ENCODE results near the gene PAK2.

The PAK2 gene

GRCh38 chr3:196756732-196757131 is 17.1 kb downstream of the PAK2 start:
- 86% methylated on average over 4 of the region's 4 CpGs for WGBS, 2 experiments
- Histone ChIP-seq H3K27ac (ENCODE audit: insufficient read depth, low read depth, low read length, poor library complexity, severe bottlenecking) (no peak overlapping the region), H3K36me3 (ENCODE audit: control insufficient read depth, insufficient read depth, low read length) (peaks cover 15% of the 10 kb centered on the region), H3K4me3 (ENCODE audit: insufficient read depth, low read depth, low read length) (no peak overlapping the region), H3K4me1 (ENCODE audit: control insufficient read depth, insufficient read depth, low read length) (no peaks in the 10 kb centered on the region), H3K9me3 (ENCODE audit: control insufficient read depth, low read length) (no peaks in the 10 kb centered on the region), H3K27me3 (ENCODE audit: control insufficient read depth, insufficient read depth, low read length, poor library complexity, severe bottlenecking) (no peaks in the 10 kb centered on the region)

- no peak overlapping the region for H3K4me3 ChIP-seq (ENCODE audit: insufficient read depth, low read depth, low read length)
- no peaks in the 10 kb centered on the region for H3K27me3 ChIP-seq (ENCODE audit: control insufficient read depth, insufficient read depth, low read length, poor library complexity, severe bottlenecking)
- no peaks in the 10 kb centered on the region for H3K9me3 ChIP-seq (ENCODE audit: control insufficient read depth, low read length)
- peaks cover 15% of the 10 kb centered on the region for H3K36me3 ChIP-seq (ENCODE audit: control insufficient read depth, insufficient read depth, low read length)
- H3K27ac ChIP-seq (ENCODE audit: insufficient read depth, low read depth, low read length, poor library complexity, severe bottlenecking), result no peak overlapping the region
- no peaks in the 10 kb centered on the region for H3K4me1 ChIP-seq (ENCODE audit: control insufficient read depth, insufficient read depth, low read length)
- 89 to 91% methylated on average over 9 of the region's 9 CpGs for WGBS, 2 experiments
Measured at GRCh38 chr3:196757876-196758739, 18.5 kb downstream of the PAK2 start.

- Histone ChIP-seq H3K27me3 (ENCODE audit: control insufficient read depth, insufficient read depth, low read length, poor library complexity, severe bottlenecking) (no peaks in the 10 kb centered on the region), H3K4me3 (ENCODE audit: insufficient read depth, low read depth, low read length) (no peak overlapping the region), H3K4me1 (ENCODE audit: control insufficient read depth, insufficient read depth, low read length) (no peaks in the 10 kb centered on the region), H3K27ac (ENCODE audit: insufficient read depth, low read depth, low read length, poor library complexity, severe bottlenecking) (no peak overlapping the region), H3K36me3 (ENCODE audit: control insufficient read depth, insufficient read depth, low read length) (peaks cover 4% of the 10 kb centered on the region), H3K9me3 (ENCODE audit: control insufficient read depth, low read length) (no peaks in the 10 kb centered on the region)
- 92 to 93% methylated on average over 7 of the region's 7 CpGs for WGBS, 2 experiments
Measured at GRCh38 chr3:196763179-196763578, 23.5 kb downstream of the PAK2 start.

- H3K27ac ChIP-seq (ENCODE audit: insufficient read depth, low read depth, low read length, poor library complexity, severe bottlenecking), result no peak overlapping the region
- no peaks in the 10 kb centered on the region for H3K9me3 ChIP-seq (ENCODE audit: control insufficient read depth, low read length)
- H3K4me1 ChIP-seq (ENCODE audit: control insufficient read depth, insufficient read depth, low read length), result no peaks in the 10 kb centered on the region
- no peak overlapping the region for H3K4me3 ChIP-seq (ENCODE audit: insufficient read depth, low read depth, low read length)
- peaks cover 4% of the 10 kb centered on the region for H3K36me3 ChIP-seq (ENCODE audit: control insufficient read depth, insufficient read depth, low read length)
- H3K27me3 ChIP-seq (ENCODE audit: control insufficient read depth, insufficient read depth, low read length, poor library complexity, severe bottlenecking), result no peaks in the 10 kb centered on the region
Measured at GRCh38 chr3:196765454-196765853, 25.8 kb downstream of the PAK2 start.

- Histone ChIP-seq H3K27ac (ENCODE audit: insufficient read depth, low read depth, low read length, poor library complexity, severe bottlenecking) (no peak overlapping the region), H3K4me1 (ENCODE audit: control insufficient read depth, insufficient read depth, low read length) (peaks cover 5% of the 10 kb centered on the region), H3K9me3 (ENCODE audit: control insufficient read depth, low read length) (no peaks in the 10 kb centered on the region), H3K36me3 (ENCODE audit: control insufficient read depth, insufficient read depth, low read length) (peaks cover 4% of the 10 kb centered on the region), H3K4me3 (ENCODE audit: insufficient read depth, low read depth, low read length) (no peak overlapping the region), H3K27me3 (ENCODE audit: control insufficient read depth, insufficient read depth, low read length, poor library complexity, severe bottlenecking) (no peaks in the 10 kb centered on the region)
- 60% methylated on average over 1 of the region's 1 CpG; no CpG with 5 or more reads in 1 of the 2 experiments for WGBS, 2 experiments
Measured at GRCh38 chr3:196771067-196771466, 31.4 kb downstream of the PAK2 start.

GRCh38 chr3:196772102-196772501 is 32.4 kb downstream of the PAK2 start:
- 83 to 93% methylated on average over 4 of the region's 4 CpGs for WGBS, 2 experiments
- H3K9me3 ChIP-seq (ENCODE audit: control insufficient read depth, low read length), result no peaks in the 10 kb centered on the region
- H3K4me3 ChIP-seq (ENCODE audit: insufficient read depth, low read depth, low read length), result no peak overlapping the region
- H3K27me3 ChIP-seq (ENCODE audit: control insufficient read depth, insufficient read depth, low read length, poor library complexity, severe bottlenecking), result no peaks in the 10 kb centered on the region
- H3K4me1 ChIP-seq (ENCODE audit: control insufficient read depth, insufficient read depth, low read length), result peaks cover 5% of the 10 kb centered on the region
- H3K27ac ChIP-seq (ENCODE audit: insufficient read depth, low read depth, low read length, poor library complexity, severe bottlenecking), result no peak overlapping the region
- peaks cover 4% of the 10 kb centered on the region for H3K36me3 ChIP-seq (ENCODE audit: control insufficient read depth, insufficient read depth, low read length)

GRCh38 chr3:196772897-196773296 is 33.2 kb downstream of the PAK2 start:
- 95 to 98% methylated on average over 5 of the region's 6 CpGs for WGBS, 2 experiments
- H3K27me3 ChIP-seq (ENCODE audit: control insufficient read depth, insufficient read depth, low read length, poor library complexity, severe bottlenecking), result no peaks in the 10 kb centered on the region
- no peak overlapping the region for H3K27ac ChIP-seq (ENCODE audit: insufficient read depth, low read depth, low read length, poor library complexity, severe bottlenecking)

GRCh38 chr3:196774191-196774820 is 34.6 kb downstream of the PAK2 start:
- Histone ChIP-seq H3K36me3 (ENCODE audit: control insufficient read depth, insufficient read depth, low read length) (no peaks in the 10 kb centered on the region), H3K27ac (ENCODE audit: insufficient read depth, low read depth, low read length, poor library complexity, severe bottlenecking) (no peak overlapping the region), H3K27me3 (ENCODE audit: control insufficient read depth, insufficient read depth, low read length, poor library complexity, severe bottlenecking) (no peaks in the 10 kb centered on the region), H3K4me3 (ENCODE audit: insufficient read depth, low read depth, low read length) (no peak overlapping the region), H3K9me3 (ENCODE audit: control insufficient read depth, low read length) (no peaks in the 10 kb centered on the region), H3K4me1 (ENCODE audit: control insufficient read depth, insufficient read depth, low read length) (peaks cover 5% of the 10 kb centered on the region)
- 91 to 95% methylated on average over 5 of the region's 5 CpGs for WGBS, 2 experiments

More at GRCh38 chr3:196772897-196773296, 33.2 kb downstream of the PAK2 start:
- no peak overlapping the region for H3K4me3 ChIP-seq (ENCODE audit: insufficient read depth, low read depth, low read length)
- H3K4me1 ChIP-seq (ENCODE audit: control insufficient read depth, insufficient read depth, low read length), result peaks cover 5% of the 10 kb centered on the region
- no peaks in the 10 kb centered on the region for H3K9me3 ChIP-seq (ENCODE audit: control insufficient read depth, low read length)
- H3K36me3 ChIP-seq (ENCODE audit: control insufficient read depth, insufficient read depth, low read length), result peaks cover 4% of the 10 kb centered on the region

- Histone ChIP-seq H3K9me3 (ENCODE audit: control insufficient read depth, low read length) (peaks cover under 1% of the 10 kb centered on the region), H3K36me3 (ENCODE audit: control insufficient read depth, insufficient read depth, low read length) (peaks cover 4% of the 10 kb centered on the region), H3K27ac (ENCODE audit: insufficient read depth, low read depth, low read length, poor library complexity, severe bottlenecking) (no peak overlapping the region), H3K4me1 (ENCODE audit: control insufficient read depth, insufficient read depth, low read length) (peaks cover 5% of the 10 kb centered on the region), H3K4me3 (ENCODE audit: insufficient read depth, low read depth, low read length) (no peak overlapping the region), H3K27me3 (ENCODE audit: control insufficient read depth, insufficient read depth, low read length, poor library complexity, severe bottlenecking) (no peaks in the 10 kb centered on the region)
- 96 to 99% methylated on average over 6 of the region's 6 CpGs for WGBS, 2 experiments
Measured at GRCh38 chr3:196774848-196775422, 35.3 kb downstream of the PAK2 start.

- 94 to 96% methylated on average over 8 to 9 of the region's 9 CpGs for WGBS, 2 experiments
- Histone ChIP-seq H3K9me3 (ENCODE audit: control insufficient read depth, low read length) (peaks cover 2% of the 10 kb centered on the region), H3K27ac (ENCODE audit: insufficient read depth, low read depth, low read length, poor library complexity, severe bottlenecking) (no peak overlapping the region), H3K36me3 (ENCODE audit: control insufficient read depth, insufficient read depth, low read length) (peaks cover 5% of the 10 kb centered on the region), H3K27me3 (ENCODE audit: control insufficient read depth, insufficient read depth, low read length, poor library complexity, severe bottlenecking) (no peaks in the 10 kb centered on the region), H3K4me1 (ENCODE audit: control insufficient read depth, insufficient read depth, low read length) (peaks cover 5% of the 10 kb centered on the region), H3K4me3 (ENCODE audit: insufficient read depth, low read depth, low read length) (no peak overlapping the region)
Measured at GRCh38 chr3:196775938-196776337, 36.3 kb downstream of the PAK2 start.

All from ectodermal cell (in vitro differentiated cells).